Stimulated activated CD8-positive, alpha-beta memory T cell treated with anti-CD3 and anti-CD28 coated beads, Interleukin-4, amount 100 ng/mL, for 1 hour (primary cell): Measurements from ENCODE around the gene POLA2.
"Not testable (repeated sequence)": the region's sequence is repeated elsewhere in the genome, so short reads cannot be mapped to it uniquely, and the experiment has no call there.

Experiments used
- DNase-seq, 2 donors: peaks; one replicate each; pipeline ENCODE4 v3.0.0-alpha.2; 2020; ENCODE audit warnings: low read depth in 2 of 2, low spot score in 1 of 2

POLA2 gene

GRCh38 chr11:65241134-65241533 lies 20.6 kb upstream of the POLA2 start:
- no peak for DNase-seq

DNA sequence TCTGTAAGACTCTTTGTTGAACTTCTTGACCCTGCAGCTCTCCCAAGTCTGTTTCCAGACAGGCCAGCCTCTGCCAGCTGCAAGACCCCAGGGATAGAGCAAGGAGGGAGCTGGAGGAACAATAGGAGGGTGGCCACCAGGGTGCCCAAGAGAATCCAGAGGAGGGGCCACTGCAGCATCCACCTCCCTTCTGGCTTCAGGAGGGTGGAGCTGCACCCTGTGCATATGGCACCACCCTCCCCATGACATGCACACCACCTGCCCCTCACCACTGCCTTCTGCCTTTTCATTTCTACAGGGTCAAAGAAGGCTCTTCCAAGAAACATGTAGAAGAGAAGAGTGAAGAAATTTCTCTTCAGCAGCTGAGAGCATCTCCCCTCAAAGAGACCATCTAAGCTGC lies 20.1 kb upstream of the POLA2 start:
- no peak for DNase-seq

DNA sequence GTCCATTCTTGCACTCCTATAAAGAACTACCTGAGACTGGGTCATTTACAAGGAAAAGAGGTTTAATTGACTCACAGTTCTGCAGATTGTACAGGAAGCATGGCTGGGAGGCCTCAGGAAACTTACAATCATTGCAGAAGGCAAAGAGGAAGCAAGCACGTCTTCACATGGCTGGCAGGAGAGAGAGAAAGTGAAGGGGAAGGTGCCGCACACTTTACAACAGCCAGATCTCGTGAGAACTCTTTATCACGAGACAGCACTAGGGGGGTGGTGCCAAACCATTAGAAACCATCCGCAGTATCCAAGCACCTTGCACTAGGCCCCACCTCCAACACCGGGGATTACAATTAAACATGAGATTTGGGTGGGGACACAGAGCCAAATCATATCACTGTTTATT lies 19.4 kb upstream of the POLA2 start:
- DNase-seq: no peak

DNA sequence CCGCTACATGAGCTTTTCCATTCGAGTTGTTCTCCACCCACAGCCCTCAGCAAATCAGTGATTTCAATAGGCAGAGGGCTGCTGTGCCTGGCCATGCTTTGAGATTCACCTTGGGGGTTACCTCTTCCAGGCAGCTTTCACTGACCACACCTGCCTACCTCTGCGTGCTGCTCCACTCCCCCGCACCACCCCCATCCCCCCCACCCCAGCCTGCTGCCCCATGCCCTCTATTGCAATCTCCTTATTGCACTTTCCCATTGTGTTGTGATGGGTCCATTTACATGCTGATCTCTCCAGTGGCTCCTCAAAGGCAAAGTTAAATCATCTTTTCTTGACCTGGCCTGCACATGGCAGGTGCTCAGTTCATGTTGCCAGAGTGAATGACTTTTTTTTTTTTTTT lies 18.0 kb upstream of the POLA2 start:
- no peak for DNase-seq

DNA sequence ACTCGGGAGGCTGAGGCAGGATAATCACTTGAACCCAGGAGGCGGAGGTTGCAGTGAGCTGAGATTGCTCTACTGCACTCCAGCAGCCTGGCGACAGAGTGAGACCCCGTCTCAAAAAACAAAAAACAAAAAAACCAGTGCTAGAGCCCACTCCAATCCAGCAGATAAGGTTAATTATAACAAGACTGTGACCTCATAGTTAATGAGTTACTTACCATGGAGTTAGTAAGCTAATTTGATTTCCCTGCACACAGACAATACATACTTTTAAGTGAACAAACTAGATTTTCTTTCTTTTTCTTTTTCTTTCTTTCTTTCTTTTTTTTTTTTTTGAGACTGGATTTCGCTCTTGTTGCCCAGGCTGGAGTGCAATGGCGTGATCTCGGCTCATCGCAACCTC lies 16.7 kb upstream of the POLA2 start:
- DNase-seq: not testable (repeated sequence)

GRCh38 chr11:65246506-65246905 lies 15.3 kb upstream of the POLA2 start:
- DNase-seq: no peak

GRCh38 chr11:65248184-65248710 lies 13.5 kb upstream of the POLA2 start:
- DNase-seq: not testable (repeated sequence)

- DNase-seq: no peak
Observed at GRCh38 chr11:65251476-65251875, 10.3 kb upstream of the POLA2 start.

- DNase-seq: no peak
Observed at GRCh38 chr11:65254724-65255123, 7.0 kb upstream of the POLA2 start.

DNA sequence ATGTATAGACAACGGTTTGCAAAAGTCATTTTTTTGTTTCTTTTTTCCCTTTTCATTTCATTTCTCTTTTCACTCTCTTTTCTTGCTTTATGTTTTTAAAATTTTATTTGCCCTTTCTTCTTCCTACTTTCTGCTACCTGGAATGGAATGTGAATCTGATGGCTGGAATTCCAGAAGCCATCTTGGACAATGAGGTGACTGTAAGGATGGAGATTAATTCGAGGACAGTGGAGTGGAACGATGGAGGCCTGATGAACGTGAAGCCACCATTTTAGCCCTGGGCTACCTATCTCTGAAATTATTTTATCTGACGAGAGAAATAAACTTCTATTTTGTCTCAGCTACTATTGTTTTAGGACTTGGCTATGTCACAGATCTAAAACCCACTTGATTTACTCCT lies 2.8 kb upstream of the POLA2 start:
- DNase-seq: no peak

GRCh38 chr11:65260302-65260701 lies 1.5 kb upstream of the POLA2 start:
- no peak for DNase-seq

- DNase-seq: no peak
Observed at GRCh38 chr11:65260756-65261590, 789 bp upstream of the POLA2 start.

GRCh38 chr11:65262381-65262680 lies 569 bp downstream of the POLA2 start:
- DNase-seq: no peak

DNA sequence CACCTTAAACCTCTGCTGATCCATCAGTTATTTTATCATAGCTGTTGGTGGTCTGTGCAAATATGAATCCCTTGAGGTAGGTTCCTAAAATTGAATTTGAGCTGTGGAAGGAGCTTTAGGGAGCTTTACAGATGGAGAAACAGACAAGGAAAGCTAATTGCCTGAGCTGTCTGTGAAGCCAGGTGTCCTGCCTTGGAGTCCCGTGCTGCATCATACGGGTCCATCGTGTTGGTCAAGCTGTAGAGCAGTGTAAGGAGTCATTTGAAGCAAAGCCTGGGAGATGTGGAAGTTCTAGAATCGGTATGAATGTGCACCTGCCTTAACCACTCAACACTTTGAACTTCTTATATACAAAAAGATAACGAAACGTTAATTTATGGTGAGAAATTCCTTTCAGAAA lies 1.0 kb downstream of the POLA2 start:
- DNase-seq: no peak

- not testable (repeated sequence) for DNase-seq
Observed at GRCh38 chr11:65264747-65265146, 3.0 kb downstream of the POLA2 start.

GRCh38 chr11:65266210-65266609 lies 4.4 kb downstream of the POLA2 start:
- no peak for DNase-seq

GRCh38 chr11:65274735-65275682 lies 13.2 kb downstream of the POLA2 start:
- DNase-seq: no peak

DNA sequence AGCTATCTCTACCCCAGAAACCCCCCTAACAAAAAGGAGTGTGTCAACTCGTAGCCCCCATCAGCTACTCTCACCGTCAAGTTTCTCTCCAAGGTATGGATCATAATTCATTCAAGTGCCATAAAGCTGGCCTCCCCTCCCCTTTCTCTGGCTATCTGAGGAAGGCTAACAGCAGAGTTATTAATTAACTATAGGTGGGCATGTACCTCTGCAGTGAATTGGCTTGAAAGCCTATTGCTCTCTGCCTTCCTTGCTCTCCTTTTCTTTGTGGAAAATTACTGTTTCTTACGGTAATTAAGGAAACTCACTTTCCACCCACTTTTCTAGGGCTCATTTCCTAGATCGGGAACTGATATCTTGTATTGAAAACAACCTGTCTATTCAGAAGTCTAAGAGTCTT lies 14.1 kb downstream of the POLA2 start:
- DNase-seq: no peak

DNA sequence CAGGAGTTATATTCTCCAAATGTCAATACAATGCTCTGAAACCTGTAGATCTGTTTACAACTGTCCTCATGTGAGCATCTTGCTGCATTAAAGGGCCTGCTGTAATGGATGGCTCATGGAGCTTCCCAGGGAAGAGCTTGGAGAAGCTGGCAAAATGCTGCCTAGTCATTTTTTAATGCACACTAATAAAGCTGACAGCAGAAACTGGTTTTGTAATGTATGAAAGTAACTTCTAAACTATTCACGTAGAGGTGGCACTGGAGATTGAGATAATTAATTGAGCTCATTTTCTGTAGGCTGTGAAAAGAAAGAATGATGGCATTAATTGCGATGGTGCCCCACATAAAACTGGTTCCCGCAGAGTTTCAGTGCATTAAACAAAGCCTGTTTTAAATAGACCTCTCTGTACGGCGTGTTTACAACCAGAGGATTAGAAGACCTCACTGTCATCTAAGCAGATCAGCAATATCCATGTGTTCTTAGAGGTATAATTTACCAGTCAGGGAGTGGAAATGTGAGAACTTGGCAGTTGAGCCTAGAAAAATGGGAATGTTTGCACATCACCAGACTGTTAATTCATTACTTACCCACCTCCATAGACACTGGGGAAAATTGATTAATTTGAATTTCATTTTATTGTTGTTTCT lies 16.0 kb downstream of the POLA2 start:
- DNase-seq: no peak

- no peak for DNase-seq
Observed at GRCh38 chr11:65278356-65278755, 16.6 kb downstream of the POLA2 start.

DNA sequence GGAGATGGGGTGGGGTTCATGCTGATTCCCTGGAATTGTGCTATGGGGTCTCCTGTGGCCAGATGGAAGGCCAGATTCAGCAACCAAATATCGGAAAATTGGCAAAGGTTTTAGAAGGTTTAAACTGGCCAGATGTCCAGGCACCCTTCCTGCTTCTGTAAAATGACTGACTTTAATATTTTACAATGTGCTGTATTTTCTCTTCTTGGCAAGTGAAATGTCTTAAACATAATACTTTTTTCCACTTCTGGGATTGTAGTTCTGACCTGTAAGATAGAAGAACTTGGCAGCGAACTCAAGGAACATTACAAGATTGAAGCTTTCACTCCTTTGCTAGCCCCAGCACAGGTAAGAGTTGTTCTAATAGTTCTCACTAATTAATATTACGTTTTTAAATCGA lies 17.5 kb downstream of the POLA2 start:
- no peak for DNase-seq
